CD14-positive monocyte (primary cell): ENCODE results near the gene GTF2H1. TPM values are rescaled to one million over a fixed set of nuclear protein-coding genes. Genes with fewer than 3 reads are reported as not detected.

Experiments used
- DNase-seq, 3 donors: peaks; one replicate each; pipeline ENCODE4 v3.0.0-alpha.2; 2011 to 2022
- H2AFZ ChIP-seq: 2 replicates; pipeline ENCODE4 v1.6.0; 2012; ENCODE audit warnings: mild to moderate bottlenecking, low read depth, low read length, inconsistent platforms; ENCODE audit not compliant: insufficient read depth, poor library complexity, severe bottlenecking
- H3K27ac ChIP-seq, 2 donors: 1 replicate in 1 of 2; 2 replicates in 1 of 2; pipeline ENCODE4 v1.5.1; 2012 to 2013; ENCODE audit warnings: low read length in 2 of 2, control low read depth in 1 of 2, inconsistent platforms in 1 of 2, low read depth in 1 of 2, mild to moderate bottlenecking in 1 of 2
- H3K27me3 ChIP-seq, 2 donors: one replicate each; pipeline versions ENCODE4 v1.6.0 to v1.6.1; 2011 to 2013; ENCODE audit warnings: low read length in 2 of 2; ENCODE audit not compliant: control insufficient read depth in 2 of 2, insufficient read depth in 2 of 2
- H3K36me3 ChIP-seq, 2 donors: replicated peaks in 1 of 2; 1 replicate in 1 of 2; 2 replicates in 1 of 2; pipeline versions ENCODE4 v1.5.1 to v1.6.1; 2012 to 2013; ENCODE audit warnings: low read length in 2 of 2, control low read depth in 1 of 2, inconsistent platforms in 1 of 2, mild to moderate bottlenecking in 1 of 2; ENCODE audit not compliant: insufficient read depth in 2 of 2, control insufficient read depth in 1 of 2
- H3K4me1 ChIP-seq, 2 donors: 1 replicate in 1 of 2; 2 replicates in 1 of 2; pipeline versions ENCODE4 v1.5.1 to v1.6.1; 2012 to 2013; ENCODE audit warnings: low read length in 2 of 2, control low read depth in 1 of 2, inconsistent platforms in 1 of 2, mild to moderate bottlenecking in 1 of 2, moderate library complexity in 1 of 2; ENCODE audit not compliant: insufficient read depth in 2 of 2, control insufficient read depth in 1 of 2
- H3K4me2 ChIP-seq: replicated peaks from 2 replicates; pipeline ENCODE3; 2012; ENCODE audit warnings: low read length, moderate library complexity, mild to moderate bottlenecking; ENCODE audit not compliant: poor library complexity, severe bottlenecking; ENCODE audit errors: extremely low read depth
- H3K4me3 ChIP-seq, 3 experiments: fragments of 200-600 bp in 1 of 3; sonication (generic) in 1 of 3; replicated peaks in 1 of 3; 1 replicate in 2 of 3; 2 replicates in 1 of 3; pipeline ENCODE4 v1.5.1; 2011 to 2013; ENCODE audit warnings: low read length in 3 of 3, mild to moderate bottlenecking in 3 of 3, control low read depth in 2 of 3, low read depth in 2 of 3, inconsistent platforms in 1 of 3, moderate library complexity in 1 of 3
- H3K79me2 ChIP-seq: 2 replicates; pipeline ENCODE4 v1.6.0; 2012; ENCODE audit warnings: mild to moderate bottlenecking, control low read depth, inconsistent platforms, low read length, moderate library complexity; ENCODE audit not compliant: insufficient read depth
- H3K9ac ChIP-seq: 2 replicates; pipeline ENCODE4 v1.6.0; 2017; ENCODE audit warnings: low read length, mild to moderate bottlenecking; ENCODE audit not compliant: insufficient read depth, poor library complexity, severe bottlenecking
- H3K9me3 ChIP-seq, 2 donors: replicated peaks in 1 of 2; 1 replicate in 1 of 2; 2 replicates in 1 of 2; pipeline versions ENCODE4 v1.5.1 to v1.6.1; 2012 to 2013; ENCODE audit warnings: low read length in 2 of 2, control low read depth in 1 of 2; ENCODE audit not compliant: control insufficient read depth in 1 of 2, insufficient read depth in 1 of 2
- H4K20me1 ChIP-seq: 2 replicates; pipeline ENCODE4 v1.6.0; 2012; ENCODE audit warnings: mild to moderate bottlenecking, low read length, control low read depth, moderate library complexity; ENCODE audit not compliant: insufficient read depth
- H3K27ac Mint-ChIP-seq, 7 donors: one replicate each; pipeline ENCODE4 v1.8.0; 2020; ENCODE audit warnings: mild to moderate bottlenecking in 7 of 7, mixed read lengths in 7 of 7, moderate library complexity in 6 of 7, inconsistent platforms in 2 of 7
- H3K27me3 Mint-ChIP-seq, 3 donors: one replicate each; pipeline ENCODE4 v1.8.0; 2021 to 2022; ENCODE audit warnings: low read depth in 3 of 3, mild to moderate bottlenecking in 3 of 3, mixed read lengths in 3 of 3, moderate library complexity in 3 of 3, inconsistent platforms in 1 of 3
- H3K36me3 Mint-ChIP-seq, 2 donors: one replicate each; pipeline ENCODE4 v1.8.0; 2020; ENCODE audit warnings: mixed read lengths in 2 of 2, inconsistent platforms in 1 of 2, mild to moderate bottlenecking in 1 of 2
- H3K4me1 Mint-ChIP-seq: one replicate; pipeline ENCODE4 v1.8.0; 2020; ENCODE audit warnings: mild to moderate bottlenecking, mixed read lengths
- H3K4me3 Mint-ChIP-seq, 2 donors: one replicate each; pipeline ENCODE4 v1.8.0; 2020; ENCODE audit warnings: mild to moderate bottlenecking in 2 of 2, mixed read lengths in 2 of 2, moderate library complexity in 1 of 2
- H3K9me3 Mint-ChIP-seq, 7 donors: one replicate each; pipeline ENCODE4 v1.8.0; 2020 to 2022; ENCODE audit warnings: mixed read lengths in 7 of 7, mild to moderate bottlenecking in 6 of 7, moderate library complexity in 6 of 7, inconsistent platforms in 2 of 7
- WGBS: methylation state at CpG from one replicate; pipeline ENCODE4 v1.1.5; 2013; ENCODE audit warnings: missing lambda C conversion rate; ENCODE audit not compliant: insufficient coverage; 5-methylcytosine and 5-hydroxymethylcytosine counted together
- intact Hi-C, 2 donors: fragments of 100-400 bp; cut with micrococcal nuclease; formaldehyde crosslinking; loops; one replicate each; pipeline versions ENCODE4 v1.15.0 to v1.15.1; 2023
- polyA plus RNA-seq, 3 donors: library from polyadenylated mRNA; depleted of rRNA in 1 of 3; unstranded in 2 of 3; stranded (reverse) in 1 of 3; fragments of 300-500 nt in 2 of 3; fragments of >200 nt in 1 of 3; fragmentation: Illumina TruSeq in 2 of 3; gene quantifications; 1 replicate in 2 of 3; 2 replicates in 1 of 3; pipeline ENCODE4 v1.2.3, GENCODE V29; 2012 to 2021
- TF ChIP-seq, protein P1 (sequence below): fragments of 200-600 bp; IDR thresholded peaks from one replicate; pipeline ENCODE4 v1.8.0; 2022; ENCODE audit warnings: antibody characterized with exemption, mild to moderate bottlenecking

The GTF2H1 gene
- polyA plus RNA-seq, 3 donors = 23.0 to 26.6 (median 26.2) TPM

DNA sequence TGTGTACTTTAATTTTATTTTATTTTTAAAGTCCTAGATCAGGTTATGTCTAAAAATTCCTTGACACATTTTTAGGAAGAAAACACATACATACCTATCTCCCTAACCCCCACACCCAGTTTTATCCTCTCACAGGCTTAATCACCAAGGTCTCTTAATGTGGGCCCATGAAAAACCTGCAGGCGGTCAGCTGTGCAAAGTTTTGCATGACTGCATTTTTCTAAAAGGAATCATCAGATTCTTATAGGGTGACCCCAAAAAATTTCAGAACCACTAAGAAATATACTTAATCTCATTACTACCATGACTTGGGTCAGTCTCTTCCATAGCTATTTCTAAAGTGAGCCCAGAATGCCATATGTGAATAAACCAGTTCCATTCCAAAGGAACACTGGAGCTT, 36.5 kb upstream of the GTF2H1 start:
- H3K4me1 Mint-ChIP-seq = peaks cover 9% of the 10 kb centered on the region
- H3K36me3 ChIP-seq = peaks cover 72 to 93% of the 10 kb centered on the region in 2 donors
- no peak overlapping the region for H2AFZ ChIP-seq
- peaks cover 71 to 82% of the 10 kb centered on the region in 2 donors for H3K36me3 Mint-ChIP-seq
- H3K4me3 Mint-ChIP-seq = no peak overlapping the region
- 100% methylated on average over 1 of the region's 1 CpG for WGBS
- intact Hi-C loops = no loop called here
- H3K4me1 ChIP-seq = peaks cover 10 to 18% of the 10 kb centered on the region in 2 donors
- no peak overlapping the region for H3K27ac ChIP-seq
- H3K9ac ChIP-seq = no peak overlapping the region
- H3K27ac Mint-ChIP-seq = peak overlapping the region in 1 of 7 donors; percentile 75
- H3K4me3 ChIP-seq = no peak overlapping the region
- TF ChIP-seq, protein P1, sequence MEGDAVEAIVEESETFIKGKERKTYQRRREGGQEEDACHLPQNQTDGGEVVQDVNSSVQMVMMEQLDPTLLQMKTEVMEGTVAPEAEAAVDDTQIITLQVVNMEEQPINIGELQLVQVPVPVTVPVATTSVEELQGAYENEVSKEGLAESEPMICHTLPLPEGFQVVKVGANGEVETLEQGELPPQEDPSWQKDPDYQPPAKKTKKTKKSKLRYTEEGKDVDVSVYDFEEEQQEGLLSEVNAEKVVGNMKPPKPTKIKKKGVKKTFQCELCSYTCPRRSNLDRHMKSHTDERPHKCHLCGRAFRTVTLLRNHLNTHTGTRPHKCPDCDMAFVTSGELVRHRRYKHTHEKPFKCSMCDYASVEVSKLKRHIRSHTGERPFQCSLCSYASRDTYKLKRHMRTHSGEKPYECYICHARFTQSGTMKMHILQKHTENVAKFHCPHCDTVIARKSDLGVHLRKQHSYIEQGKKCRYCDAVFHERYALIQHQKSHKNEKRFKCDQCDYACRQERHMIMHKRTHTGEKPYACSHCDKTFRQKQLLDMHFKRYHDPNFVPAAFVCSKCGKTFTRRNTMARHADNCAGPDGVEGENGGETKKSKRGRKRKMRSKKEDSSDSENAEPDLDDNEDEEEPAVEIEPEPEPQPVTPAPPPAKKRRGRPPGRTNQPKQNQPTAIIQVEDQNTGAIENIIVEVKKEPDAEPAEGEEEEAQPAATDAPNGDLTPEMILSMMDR = no peak
- H3K79me2 ChIP-seq = no peaks in the 10 kb centered on the region
- H3K4me2 ChIP-seq = no peak overlapping the region
- H3K27me3 ChIP-seq = no peaks in the 10 kb centered on the region
- H4K20me1 ChIP-seq = no peaks in the 10 kb centered on the region
- H3K27me3 Mint-ChIP-seq = no peaks in the 10 kb centered on the region
- H3K9me3 ChIP-seq = no peaks in the 10 kb centered on the region
- no peaks in the 10 kb centered on the region for H3K9me3 Mint-ChIP-seq
- DNase-seq = no peak

DNA sequence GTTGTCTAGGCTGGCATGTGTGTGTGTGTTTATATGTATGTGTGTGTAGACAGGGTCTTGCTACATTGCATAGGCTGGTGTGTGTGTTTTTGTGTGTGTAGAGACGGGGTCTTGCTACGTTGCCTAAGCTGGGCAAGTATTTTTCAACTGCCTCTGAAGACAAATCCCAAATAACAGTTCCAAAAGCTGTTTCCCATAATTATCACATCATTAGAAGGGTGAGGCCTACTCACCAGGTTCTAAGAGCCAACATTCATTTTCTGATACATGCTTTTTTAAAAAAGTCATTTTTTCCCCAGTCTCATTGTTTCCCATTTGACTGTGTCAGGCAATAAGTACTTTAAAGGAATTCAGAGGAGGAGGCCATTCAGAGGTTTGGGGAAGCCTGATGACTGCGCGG, 33.5 kb upstream of the GTF2H1 start:
- intact Hi-C loops = no loop called here
- no peaks in the 10 kb centered on the region for H3K27me3 ChIP-seq
- H2AFZ ChIP-seq = no peak overlapping the region
- Mint-ChIP-seq H3K4me1 (no peaks in the 10 kb centered on the region), H3K4me3 (no peak overlapping the region), H3K27me3 (no peaks in the 10 kb centered on the region), H3K9me3 (no peaks in the 10 kb centered on the region), H3K36me3 (peaks cover 83 to 90% of the 10 kb centered on the region in 2 donors), H3K27ac (peak overlapping the region in 1 of 7 donors; percentile 47)
- H3K4me2 ChIP-seq = no peak overlapping the region
- H4K20me1 ChIP-seq = no peaks in the 10 kb centered on the region
- no peak for DNase-seq
- no peaks in the 10 kb centered on the region for H3K9me3 ChIP-seq
- H3K36me3 ChIP-seq = peaks cover 94 to 98% of the 10 kb centered on the region in 2 donors
- no peak overlapping the region for H3K9ac ChIP-seq
- no peaks in the 10 kb centered on the region for H3K4me1 ChIP-seq
- H3K79me2 ChIP-seq = no peaks in the 10 kb centered on the region
- H3K4me3 ChIP-seq = no peak overlapping the region
- TF ChIP-seq, protein P1 = no peak
- WGBS = no CpG with 5 or more reads among the region's 4 CpGs
- no peak overlapping the region for H3K27ac ChIP-seq
